ENCODE data around the gene NBPF8.
"Not testable (repeated sequence)": the region's sequence is repeated elsewhere in the genome, so short reads cannot be mapped to it uniquely, and the experiment has no call there.

DNA sequence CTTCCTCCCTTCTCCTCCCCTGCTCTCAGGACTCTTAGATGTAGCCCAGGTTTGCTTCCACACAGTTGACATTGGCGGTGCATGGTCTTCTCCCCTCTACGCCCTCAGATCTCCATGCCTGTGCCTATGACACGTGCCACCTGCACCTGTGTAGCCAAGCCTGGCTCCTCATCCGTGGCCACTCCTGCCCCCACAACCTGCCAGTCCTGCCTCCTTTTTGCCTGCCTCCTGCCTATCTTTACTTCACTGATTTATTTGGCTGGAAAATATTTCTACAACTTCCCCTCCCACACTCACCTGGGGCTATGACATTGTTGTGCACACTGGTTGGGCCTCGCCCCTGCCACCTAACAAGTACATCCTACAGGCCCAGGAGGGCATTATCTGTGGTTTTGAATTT, 28.2 kb upstream of the NBPF8 start:
- TF ChIP-seq, protein P1, sequence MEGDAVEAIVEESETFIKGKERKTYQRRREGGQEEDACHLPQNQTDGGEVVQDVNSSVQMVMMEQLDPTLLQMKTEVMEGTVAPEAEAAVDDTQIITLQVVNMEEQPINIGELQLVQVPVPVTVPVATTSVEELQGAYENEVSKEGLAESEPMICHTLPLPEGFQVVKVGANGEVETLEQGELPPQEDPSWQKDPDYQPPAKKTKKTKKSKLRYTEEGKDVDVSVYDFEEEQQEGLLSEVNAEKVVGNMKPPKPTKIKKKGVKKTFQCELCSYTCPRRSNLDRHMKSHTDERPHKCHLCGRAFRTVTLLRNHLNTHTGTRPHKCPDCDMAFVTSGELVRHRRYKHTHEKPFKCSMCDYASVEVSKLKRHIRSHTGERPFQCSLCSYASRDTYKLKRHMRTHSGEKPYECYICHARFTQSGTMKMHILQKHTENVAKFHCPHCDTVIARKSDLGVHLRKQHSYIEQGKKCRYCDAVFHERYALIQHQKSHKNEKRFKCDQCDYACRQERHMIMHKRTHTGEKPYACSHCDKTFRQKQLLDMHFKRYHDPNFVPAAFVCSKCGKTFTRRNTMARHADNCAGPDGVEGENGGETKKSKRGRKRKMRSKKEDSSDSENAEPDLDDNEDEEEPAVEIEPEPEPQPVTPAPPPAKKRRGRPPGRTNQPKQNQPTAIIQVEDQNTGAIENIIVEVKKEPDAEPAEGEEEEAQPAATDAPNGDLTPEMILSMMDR (IDR thresholded peaks at IDR 0.05): not testable (repeated sequence)
- TF ChIP-seq EP300, POLR2A, POLR2AphosphoS5 (IDR thresholded peaks at IDR 0.05): not testable (repeated sequence)
